Endometrium (tissue), 2 donors: Measurements from ENCODE around the gene RAB1B.
"Not testable (repeated sequence)": the region's sequence is repeated elsewhere in the genome, so short reads cannot be mapped to it uniquely, and the experiment has no call there.

Experiments used
- FAIRE-seq: peaks from 2 replicates; lab custom pipeline; 2012; peaks lifted over from hg19 to GRCh38; lab: Jason Lieb, UNC
- donor health status: control.
- donor health status: control.

RAB1B gene

GRCh38 chr11:66239998-66240780 is 28.2 kb upstream of the RAB1B start:
- no peak for FAIRE-seq

GRCh38 chr11:66240781-66241136 is 27.7 kb upstream of the RAB1B start:
- no peak for FAIRE-seq

- no peak for FAIRE-seq
Measured at GRCh38 chr11:66242095-66242765, 26.2 kb upstream of the RAB1B start.

GRCh38 chr11:66243782-66244535 is 24.5 kb upstream of the RAB1B start:
- no peak for FAIRE-seq

GRCh38 chr11:66247295-66247694 is 21.1 kb upstream of the RAB1B start:
- no peak for FAIRE-seq

GRCh38 chr11:66247801-66248200 is 20.6 kb upstream of the RAB1B start:
- FAIRE-seq = no peak

GRCh38 chr11:66248903-66249302 is 19.5 kb upstream of the RAB1B start:
- no peak for FAIRE-seq

GRCh38 chr11:66251809-66252208 is 16.6 kb upstream of the RAB1B start:
- FAIRE-seq = no peak

- FAIRE-seq = not testable (repeated sequence)
Measured at GRCh38 chr11:66253081-66253480, 15.4 kb upstream of the RAB1B start.

GRCh38 chr11:66258473-66258893 is 10.0 kb upstream of the RAB1B start:
- FAIRE-seq = no peak

- FAIRE-seq = no peak
Measured at GRCh38 chr11:66259225-66259624, 9.2 kb upstream of the RAB1B start.

- no peak for FAIRE-seq
Measured at GRCh38 chr11:66259956-66260355, 8.5 kb upstream of the RAB1B start.

GRCh38 chr11:66261578-66261977 is 6.9 kb upstream of the RAB1B start:
- FAIRE-seq = no peak

- no peak for FAIRE-seq
Measured at GRCh38 chr11:66262191-66262590, 6.2 kb upstream of the RAB1B start.

GRCh38 chr11:66262696-66263095 is 5.7 kb upstream of the RAB1B start:
- no peak for FAIRE-seq

- FAIRE-seq = no peak
Measured at GRCh38 chr11:66263231-66263630, 5.2 kb upstream of the RAB1B start.

- no peak for FAIRE-seq
Measured at GRCh38 chr11:66263785-66264184, 4.7 kb upstream of the RAB1B start.

GRCh38 chr11:66264383-66264782 is 4.1 kb upstream of the RAB1B start:
- no peak for FAIRE-seq

- no peak for FAIRE-seq
Measured at GRCh38 chr11:66264914-66265313, 3.5 kb upstream of the RAB1B start.

GRCh38 chr11:66265531-66266377 is 2.7 kb upstream of the RAB1B start:
- no peak for FAIRE-seq

- FAIRE-seq = no peak
Measured at GRCh38 chr11:66266378-66267038, 1.9 kb upstream of the RAB1B start.

- no peak for FAIRE-seq
Measured at GRCh38 chr11:66267039-66267378, 1.4 kb upstream of the RAB1B start.
